ENCODE data around the gene TNFRSF1A.

The TNFRSF1A gene

GRCh38 chr12:6328945-6329702, 12.8 kb downstream of the TNFRSF1A start:
- no peak overlapping the region for H3K27ac ChIP-seq (replicated peaks)
- H3K4me3 ChIP-seq (replicated peaks; ENCODE audit: insufficient read depth, low read length) = no peak overlapping the region
- no peaks in the 10 kb centered on the region for H3K27me3 ChIP-seq (ENCODE audit: insufficient read depth, poor library complexity, severe bottlenecking)
- TF ChIP-seq SPI1 (IDR thresholded peaks at IDR 0.05; ENCODE audit: borderline replicate concordance, low read depth) = no peak
- peak; percentile 21 for TF ChIP-seq POLR2AphosphoS5 (IDR thresholded peaks at IDR 0.05; ENCODE audit: low read depth)
- no peak for DNase-seq (ENCODE audit: low read depth in 1 of 2, low spot score in 1 of 2)

DNA sequence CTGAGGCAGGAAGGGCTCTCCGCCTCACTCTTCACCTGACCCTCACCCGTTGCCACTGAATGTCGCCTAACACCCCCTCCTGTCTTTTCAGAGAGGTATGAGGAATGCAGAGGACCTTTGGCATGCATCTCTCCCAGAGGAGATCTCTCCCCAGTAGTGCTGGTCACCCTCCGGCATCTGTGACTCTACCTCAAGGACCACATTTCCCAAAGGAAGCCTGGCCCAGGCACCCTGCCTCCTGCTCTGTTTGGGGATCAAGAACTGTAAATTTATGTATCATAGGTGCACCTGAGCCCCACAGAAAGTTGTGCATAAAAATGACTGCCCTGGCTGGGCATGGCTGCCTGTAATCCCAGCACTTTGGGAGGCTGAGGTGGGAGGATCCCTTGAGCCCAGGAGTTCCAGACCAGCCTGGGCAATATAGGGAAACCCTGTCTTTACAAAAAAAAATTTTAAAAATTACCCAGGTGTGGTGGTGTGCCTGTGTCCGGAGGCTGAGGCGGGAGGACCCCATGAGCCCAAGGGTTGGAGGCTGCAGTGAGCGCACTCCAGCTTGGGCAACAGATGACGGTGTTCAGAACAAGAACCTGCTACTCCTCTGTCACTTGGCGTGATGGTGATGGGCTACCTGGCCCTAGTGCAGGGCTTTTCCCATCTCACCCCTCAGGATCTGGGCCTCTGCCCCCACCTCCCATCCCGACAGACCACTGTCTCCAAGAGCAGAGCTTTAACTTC, 13.7 kb downstream of the TNFRSF1A start:
- H3K27me3 ChIP-seq (ENCODE audit: insufficient read depth, poor library complexity, severe bottlenecking) = no peaks in the 10 kb centered on the region
- H3K4me3 ChIP-seq (replicated peaks; ENCODE audit: insufficient read depth, low read length) = no peak overlapping the region
- DNase-seq (ENCODE audit: low read depth in 1 of 2, low spot score in 1 of 2) = no peak
- no peak overlapping the region for H3K27ac ChIP-seq (replicated peaks)
- TF ChIP-seq, protein P1, sequence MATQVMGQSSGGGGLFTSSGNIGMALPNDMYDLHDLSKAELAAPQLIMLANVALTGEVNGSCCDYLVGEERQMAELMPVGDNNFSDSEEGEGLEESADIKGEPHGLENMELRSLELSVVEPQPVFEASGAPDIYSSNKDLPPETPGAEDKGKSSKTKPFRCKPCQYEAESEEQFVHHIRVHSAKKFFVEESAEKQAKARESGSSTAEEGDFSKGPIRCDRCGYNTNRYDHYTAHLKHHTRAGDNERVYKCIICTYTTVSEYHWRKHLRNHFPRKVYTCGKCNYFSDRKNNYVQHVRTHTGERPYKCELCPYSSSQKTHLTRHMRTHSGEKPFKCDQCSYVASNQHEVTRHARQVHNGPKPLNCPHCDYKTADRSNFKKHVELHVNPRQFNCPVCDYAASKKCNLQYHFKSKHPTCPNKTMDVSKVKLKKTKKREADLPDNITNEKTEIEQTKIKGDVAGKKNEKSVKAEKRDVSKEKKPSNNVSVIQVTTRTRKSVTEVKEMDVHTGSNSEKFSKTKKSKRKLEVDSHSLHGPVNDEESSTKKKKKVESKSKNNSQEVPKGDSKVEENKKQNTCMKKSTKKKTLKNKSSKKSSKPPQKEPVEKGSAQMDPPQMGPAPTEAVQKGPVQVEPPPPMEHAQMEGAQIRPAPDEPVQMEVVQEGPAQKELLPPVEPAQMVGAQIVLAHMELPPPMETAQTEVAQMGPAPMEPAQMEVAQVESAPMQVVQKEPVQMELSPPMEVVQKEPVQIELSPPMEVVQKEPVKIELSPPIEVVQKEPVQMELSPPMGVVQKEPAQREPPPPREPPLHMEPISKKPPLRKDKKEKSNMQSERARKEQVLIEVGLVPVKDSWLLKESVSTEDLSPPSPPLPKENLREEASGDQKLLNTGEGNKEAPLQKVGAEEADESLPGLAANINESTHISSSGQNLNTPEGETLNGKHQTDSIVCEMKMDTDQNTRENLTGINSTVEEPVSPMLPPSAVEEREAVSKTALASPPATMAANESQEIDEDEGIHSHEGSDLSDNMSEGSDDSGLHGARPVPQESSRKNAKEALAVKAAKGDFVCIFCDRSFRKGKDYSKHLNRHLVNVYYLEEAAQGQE (IDR thresholded peaks at IDR 0.05; ENCODE audit: insufficient replicate concordance, low read depth) = no peak
- no peak for TF ChIP-seq GABPA (IDR thresholded peaks at IDR 0.05; ENCODE audit: low read depth)
- no peak for TF ChIP-seq SPI1 (IDR thresholded peaks at IDR 0.05; ENCODE audit: borderline replicate concordance, low read depth)
- no peak for TF ChIP-seq POLR2AphosphoS5 (IDR thresholded peaks at IDR 0.05; ENCODE audit: low read depth)
- TF ChIP-seq, protein P2, sequence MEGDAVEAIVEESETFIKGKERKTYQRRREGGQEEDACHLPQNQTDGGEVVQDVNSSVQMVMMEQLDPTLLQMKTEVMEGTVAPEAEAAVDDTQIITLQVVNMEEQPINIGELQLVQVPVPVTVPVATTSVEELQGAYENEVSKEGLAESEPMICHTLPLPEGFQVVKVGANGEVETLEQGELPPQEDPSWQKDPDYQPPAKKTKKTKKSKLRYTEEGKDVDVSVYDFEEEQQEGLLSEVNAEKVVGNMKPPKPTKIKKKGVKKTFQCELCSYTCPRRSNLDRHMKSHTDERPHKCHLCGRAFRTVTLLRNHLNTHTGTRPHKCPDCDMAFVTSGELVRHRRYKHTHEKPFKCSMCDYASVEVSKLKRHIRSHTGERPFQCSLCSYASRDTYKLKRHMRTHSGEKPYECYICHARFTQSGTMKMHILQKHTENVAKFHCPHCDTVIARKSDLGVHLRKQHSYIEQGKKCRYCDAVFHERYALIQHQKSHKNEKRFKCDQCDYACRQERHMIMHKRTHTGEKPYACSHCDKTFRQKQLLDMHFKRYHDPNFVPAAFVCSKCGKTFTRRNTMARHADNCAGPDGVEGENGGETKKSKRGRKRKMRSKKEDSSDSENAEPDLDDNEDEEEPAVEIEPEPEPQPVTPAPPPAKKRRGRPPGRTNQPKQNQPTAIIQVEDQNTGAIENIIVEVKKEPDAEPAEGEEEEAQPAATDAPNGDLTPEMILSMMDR (IDR thresholded peaks at IDR 0.05; ENCODE audit: insufficient read depth, low read length) = no peak

DNA sequence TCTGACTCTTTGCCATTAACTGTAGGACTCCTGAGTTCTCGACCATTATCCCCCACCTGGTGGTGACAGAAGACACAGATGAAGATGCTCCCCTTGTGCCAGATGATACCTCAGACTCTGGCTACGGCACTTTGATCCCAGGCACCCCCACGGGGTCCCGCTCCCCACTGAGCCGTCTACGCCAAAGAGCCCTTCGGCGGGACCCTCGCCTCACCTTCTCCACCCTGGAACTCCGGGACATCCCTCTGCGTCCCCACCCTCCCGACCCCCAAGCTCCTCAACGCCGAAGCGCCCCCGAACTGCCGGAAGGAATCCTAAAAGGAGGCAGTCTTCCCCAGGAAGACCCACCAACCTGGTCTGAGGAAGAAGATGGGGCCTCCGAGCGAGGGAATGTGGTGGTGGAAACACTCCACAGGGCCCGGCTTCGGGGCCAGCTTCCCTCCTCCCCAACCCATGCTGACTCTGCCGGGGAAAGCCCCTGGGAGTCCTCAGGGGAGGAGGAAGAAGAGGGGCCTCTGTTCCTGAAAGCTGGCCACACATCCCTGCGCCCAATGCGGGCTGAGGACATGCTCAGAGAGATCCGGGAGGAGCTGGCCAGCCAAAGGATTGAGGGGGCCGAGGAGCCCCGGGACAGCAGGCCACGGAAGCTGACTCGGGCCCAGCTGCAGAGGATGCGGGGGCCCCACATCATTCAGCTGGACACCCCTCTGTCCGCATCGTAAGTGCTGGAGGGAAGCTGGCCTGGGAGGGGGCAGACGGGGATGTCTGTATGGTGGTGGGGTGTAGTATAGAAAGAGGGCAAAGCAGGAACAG, 14.4 kb downstream of the TNFRSF1A start:
- no peak overlapping the region for H3K27ac ChIP-seq (replicated peaks)
- DNase-seq (ENCODE audit: low read depth in 1 of 2, low spot score in 1 of 2) = no peak
- H3K4me3 ChIP-seq (replicated peaks; ENCODE audit: insufficient read depth, low read length) = no peak overlapping the region
- TF ChIP-seq, protein P1 (IDR thresholded peaks at IDR 0.05; ENCODE audit: insufficient replicate concordance, low read depth) = no peak
- H3K27me3 ChIP-seq (ENCODE audit: insufficient read depth, poor library complexity, severe bottlenecking) = no peaks in the 10 kb centered on the region

- Histone ChIP-seq H3K27ac (replicated peaks) (no peak overlapping the region), H3K27me3 (ENCODE audit: insufficient read depth, poor library complexity, severe bottlenecking) (no peaks in the 10 kb centered on the region), H3K4me3 (replicated peaks; ENCODE audit: insufficient read depth, low read length) (no peak overlapping the region)
- peak in 1 of 2 experiments; percentile 60 for DNase-seq (ENCODE audit: low read depth in 1 of 2, low spot score in 1 of 2)
- TF ChIP-seq POLR2AphosphoS5 (IDR thresholded peaks at IDR 0.05; ENCODE audit: low read depth) = peak; percentile 69; the same call in 1 of the 2 replicates
- TF ChIP-seq, protein P2 (IDR thresholded peaks at IDR 0.05; ENCODE audit: insufficient read depth, low read length) = peak; percentile 23
- TF ChIP-seq SPI1 (IDR thresholded peaks at IDR 0.05; ENCODE audit: borderline replicate concordance, low read depth) = no peak
- TF ChIP-seq, protein P1 (IDR thresholded peaks at IDR 0.05; ENCODE audit: insufficient replicate concordance, low read depth) = no peak
These were observed 15.3 kb downstream of the TNFRSF1A start for GRCh38 chr12:6326316-6327228.

Measured in HL-60 (cell line).